K562 (cell line): Measurements from ENCODE around the gene MAD2L1BP. TPM values are rescaled to one million over a fixed set of nuclear protein-coding genes. Genes with fewer than 3 reads are reported as not detected.

ENCODE experiments used
- ATAC-seq: fragments of 200-7000 bp; cut with Tn5 transposase; 3 replicates; pipeline ENCODE4 v1.9.1; 2020; ENCODE audit warnings: moderate library complexity
- BruUV-seq: library from RNA; stranded (reverse); fragments of 400-500 nt; replicated peaks from 2 replicates; lab custom pipeline; 2021; lab: Mats Ljungman, UMichigan
- CTCF ChIA-PET: fragments of 300-600 bp; formaldehyde crosslinking; extraction: SDS; loops from one replicate; lab custom pipeline; 2021; ENCODE audit warnings: low intra/inter-chr PET ratio; lab: Yijun Ruan, JAX
- POLR2A ChIA-PET: fragments of 300-600, 350-650 bp; sonication (Branson Sonifier 250); formaldehyde crosslinking; extraction: SDS; loops from one replicate; lab custom pipeline; 2021; ENCODE audit warnings: antibody characterized with exemption, inconsistent platforms; lab: Yijun Ruan, JAX
- DNase-seq, 4 experiments: peaks; one replicate each; pipeline versions ENCODE4 v3.0.0 to v3.0.0-alpha.2; 2011 to 2018; ENCODE audit warnings: low spot score in 3 of 4, mixed read lengths in 3 of 4; ENCODE audit errors: extremely low read depth in 1 of 4
- FAIRE-seq: peaks from 2 replicates; lab custom pipeline; 2011; peaks lifted over from hg19 to GRCh38; lab: Jason Lieb, UNC
- H2AFZ ChIP-seq: 2 replicates; pipeline ENCODE4 v1.6.0; 2011; ENCODE audit warnings: low read depth, low read length, control low read depth, inconsistent platforms
- H3K27ac ChIP-seq: fragments of 200-600 bp; 3 replicates; pipeline ENCODE4 v1.8.0; 2011; ENCODE audit warnings: low read depth, mild to moderate bottlenecking, control low read depth, inconsistent platforms, low read length, moderate library complexity, mixed read lengths; ENCODE audit errors: extremely low read depth
- H3K27me3 ChIP-seq, 2 experiments: fragments of 300-600 bp in 1 of 2; 2 replicates in 1 of 2; 3 replicates in 1 of 2; pipeline versions ENCODE4 v1.6.0 to v1.8.0; 2011; ENCODE audit warnings: inconsistent platforms in 2 of 2, low read length in 2 of 2, mild to moderate bottlenecking in 1 of 2, mixed read lengths in 1 of 2, moderate library complexity in 1 of 2; ENCODE audit not compliant: control insufficient read depth in 2 of 2, insufficient read depth in 2 of 2
- H3K36me3 ChIP-seq: fragments of 300-600 bp; 3 replicates; pipeline ENCODE4 v1.8.0; 2011; ENCODE audit warnings: mild to moderate bottlenecking, low read length, inconsistent platforms; ENCODE audit not compliant: control insufficient read depth, insufficient read depth
- H3K4me1 ChIP-seq, 2 experiments: fragments of 200-600 bp in 1 of 2; replicated peaks in 1 of 2; 2 replicates in 1 of 2; 3 replicates in 1 of 2; pipeline versions ENCODE4 v1.5.1 to v1.8.0; 2011; ENCODE audit warnings: inconsistent platforms in 2 of 2, low read length in 2 of 2, mild to moderate bottlenecking in 1 of 2, mixed read lengths in 1 of 2, moderate library complexity in 1 of 2; ENCODE audit not compliant: control insufficient read depth in 2 of 2, insufficient read depth in 2 of 2
- H3K4me2 ChIP-seq: 2 replicates; pipeline ENCODE4 v1.6.1; 2011; ENCODE audit warnings: low read length, control low read depth, inconsistent platforms, mixed read lengths; ENCODE audit not compliant: insufficient read depth
- H3K4me3 ChIP-seq: fragments of 200-600 bp; sonication (generic), shearing (Covaris generic); 2 replicates; pipeline ENCODE4 v1.5.1; 2016; ENCODE audit warnings: control low read depth, inconsistent platforms
- H3K79me2 ChIP-seq: fragments of 200-600 bp; 3 replicates; pipeline ENCODE4 v1.8.0; 2011; ENCODE audit warnings: low read length, inconsistent platforms; ENCODE audit not compliant: control insufficient read depth, insufficient read depth
- H3K9ac ChIP-seq, 2 experiments: 2 replicates each; pipeline versions ENCODE4 v1.6.0 to v1.6.1; 2011; ENCODE audit warnings: low read depth in 2 of 2, low read length in 2 of 2, control low read depth in 1 of 2, inconsistent platforms in 1 of 2, mild to moderate bottlenecking in 1 of 2, mixed read lengths in 1 of 2; ENCODE audit not compliant: insufficient read depth in 1 of 2
- H3K9me1 ChIP-seq: one replicate; pipeline ENCODE4 v1.6.0; 2011; ENCODE audit warnings: inconsistent platforms, mild to moderate bottlenecking, low read length, moderate library complexity; ENCODE audit not compliant: control insufficient read depth, insufficient read depth
- H3K9me3 ChIP-seq: replicated peaks from 2 replicates; pipeline ENCODE4 v1.5.1; 2011; ENCODE audit warnings: low read depth, low read length, inconsistent platforms; ENCODE audit not compliant: control insufficient read depth, insufficient read depth
- H4K20me1 ChIP-seq: replicated peaks from 2 replicates; pipeline ENCODE4 v1.6.1; 2011; ENCODE audit warnings: low read length, inconsistent platforms, mixed read lengths; ENCODE audit not compliant: control insufficient read depth, insufficient read depth
- GABPA ChIP-seq: fragments of 200-800 bp; sonication (Bioruptor generic); conservative IDR thresholded peaks from 2 replicates; pipeline ENCODE4 v1.6.1; 2016; ENCODE audit warnings: low read depth, missing genetic modification characterization, missing compliant biosample characterization
- KLF16 ChIP-seq: IDR thresholded peaks from 2 replicates; pipeline ENCODE4 v1.6.1; 2016; ENCODE audit warnings: antibody characterized with exemption
- NUFIP1 ChIP-seq: fragments of 450-650 bp; IDR thresholded peaks from 2 replicates; pipeline ENCODE4 v1.6.1; 2018; ENCODE audit not compliant: partially characterized antibody
- SAP30 ChIP-seq: fragments of 200-600 bp; sonication (generic); IDR thresholded peaks from 2 replicates; pipeline ENCODE4 v1.6.1; 2012; ENCODE audit warnings: borderline replicate concordance, low read depth, mild to moderate bottlenecking, moderate library complexity, low read length, control low read depth, inconsistent platforms; ENCODE audit not compliant: insufficient read depth, poor library complexity, severe bottlenecking
- ZNF407 ChIP-seq: fragments of 450-650 bp; IDR thresholded peaks from 2 replicates; pipeline ENCODE4 v1.6.1; 2016; ENCODE audit warnings: low read depth
- ZNF655 ChIP-seq: fragments of 250-450 bp; sonication (Bioruptor Pico); IDR thresholded peaks from 2 replicates; pipeline ENCODE4 v1.5.0; 2021
- WGBS: fragments of 100-300 bp; shearing (Covaris generic); methylation state at CpG from one replicate; pipeline ENCODE4 v1.1.6; 2016; ENCODE audit warnings: low coverage, mixed read lengths; ENCODE audit not compliant: insufficient coverage; ENCODE audit errors: missing lambda C conversion rate; 5-methylcytosine and 5-hydroxymethylcytosine counted together
- in situ Hi-C: fragments of 300-500 bp; cut with MboI; formaldehyde crosslinking; loops from 4 replicates; pipeline ENCODE4 v1.15.0; 2018; ENCODE audit warnings: inconsistent platforms, mixed read lengths
- intact Hi-C: fragments of 100-400 bp; cut with micrococcal nuclease; formaldehyde crosslinking; loops from 2 replicates; pipeline ENCODE4 v1.14.2; 2022
- polyA plus RNA-seq, 8 experiments: library from polyadenylated mRNA; depleted of rRNA in 4 of 8; stranded (reverse) in 5 of 8; unstranded in 3 of 8; fragments of >200 nt; fragmentation: Nextera tagmentation in 2 of 8; fragmentation: Illumina TruSeq in 1 of 8; extraction: Ambion mirVana in 2 of 8; extraction: Trizol in 1 of 8; gene quantifications; 2 replicates each; pipeline versions ENCODE4 v1.2.1 to v1.2.3, GENCODE V29; 2011 to 2014; ENCODE audit warnings: inconsistent platforms in 1 of 8, missing spikeins in 1 of 8
- total RNA-seq, 7 experiments: library from RNA; depleted of rRNA in 6 of 7; stranded (reverse); fragments of >200 nt in 6 of 7; fragmentation: Illumina TruSeq in 2 of 7; extraction: Trizol in 2 of 7; gene quantifications; 2 replicates each; pipeline versions ENCODE4 v1.2.1 to v1.2.3, GENCODE V29; 2011 to 2021; ENCODE audit warnings: low replicate concordance in 1 of 7
- TF ChIP-seq, protein P1 (sequence below): sonication (generic); formaldehyde crosslinking; IDR thresholded peaks from 2 replicates; pipeline ENCODE4 v1.5.0; 2020; ENCODE audit warnings: missing genetic modification reagents

The MAD2L1BP gene
- total and polyA plus RNA-seq, 9 of the 15 experiments (the other 6 are each of a cell fraction or from before 2014, with no cell fraction given): 69.7 to 321 (median 111) TPM

DNA sequence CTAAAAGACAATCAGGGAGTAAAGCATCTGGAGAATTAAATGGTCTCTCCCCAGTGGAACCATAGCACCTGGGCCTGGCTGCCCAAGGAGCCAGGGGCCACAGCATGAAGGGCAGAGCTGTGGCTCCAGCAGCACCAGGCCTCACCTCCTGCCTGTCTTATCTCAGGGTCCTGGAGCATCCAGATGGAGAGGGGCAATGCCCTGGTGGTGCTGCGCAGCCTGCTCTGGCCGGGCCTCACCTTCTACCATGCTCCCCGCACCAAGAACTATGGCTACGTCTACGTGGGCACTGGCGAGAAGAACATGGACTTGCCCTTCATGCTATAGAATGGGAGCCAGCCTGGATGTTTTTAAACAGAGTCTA, 35.0 kb downstream of the MAD2L1BP start (continued):
- TF ChIP-seq GABPA (tag): no peak

DNA sequence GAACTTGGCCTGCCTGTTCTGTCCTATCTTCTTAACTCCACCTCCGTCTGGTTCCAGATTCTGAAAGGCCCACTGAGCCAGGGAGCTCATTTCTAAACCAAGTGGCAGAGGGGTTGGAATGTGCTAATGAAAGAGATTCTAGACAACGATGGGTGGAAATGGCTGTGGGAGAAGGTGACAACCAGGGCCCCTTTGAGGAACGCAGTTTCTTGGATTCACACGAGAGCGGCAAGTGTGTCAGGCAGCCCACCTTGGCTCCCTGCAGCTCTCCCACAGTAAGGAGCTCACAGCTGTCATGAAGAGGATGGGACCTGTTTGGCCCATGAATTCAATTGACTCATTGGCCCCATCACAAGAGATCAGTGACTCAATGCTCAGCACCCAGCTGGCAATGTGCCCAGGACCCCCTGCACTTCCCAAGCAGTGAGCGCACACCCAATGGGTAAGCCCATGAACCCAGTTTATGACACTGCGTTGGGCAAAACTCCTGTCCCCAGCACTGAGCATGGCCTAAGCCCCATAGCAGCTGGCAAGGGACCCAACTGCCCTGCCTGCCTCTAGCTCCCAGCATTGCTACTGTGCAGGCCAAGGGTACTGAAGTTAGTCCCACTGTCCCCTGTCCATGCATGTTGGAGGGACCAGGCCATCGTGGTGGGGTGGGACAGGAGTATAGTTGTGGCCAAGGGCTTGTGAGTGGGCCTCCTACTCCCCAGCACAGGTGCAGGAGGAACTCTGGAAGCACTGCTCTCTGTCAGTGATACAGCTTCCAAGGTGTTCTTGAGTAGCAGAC, 35.6 kb downstream of the MAD2L1BP start:
- ChIA-PET POLR2A (interaction anchor here (0.6 to 4.5 kb wide), 14 partner anchors 10 to 122 kb away, joined by 3 to 27 read pairs (median 4); partner anchors contain the start of genes GTPBP2 and MRPS18A), CTCF (no interaction called here)
- H3K27ac ChIP-seq: no peak overlapping the region; the same call in 2 of the 3 replicates
- no peaks in the 10 kb centered on the region for H3K27me3 ChIP-seq
- H3K9me3 ChIP-seq: no peaks in the 10 kb centered on the region
- no peaks in the 10 kb centered on the region for H3K79me2 ChIP-seq
- H2AFZ ChIP-seq: no peak overlapping the region
- peaks cover 40 to 42% of the 10 kb centered on the region in 2 experiments for H3K4me1 ChIP-seq
- no peak for DNase-seq
- intact Hi-C loops (no loop called here), in situ Hi-C loops (no loop called here)
- H3K4me2 ChIP-seq: no peak overlapping the region
- BruUV-seq: TSS peak; percentile 27
- H4K20me1 ChIP-seq: no peaks in the 10 kb centered on the region; the same call in 1 of the 2 replicates
- H3K4me3 ChIP-seq: no peak overlapping the region
- H3K9ac ChIP-seq: peak overlapping the region in 1 of 2 experiments; percentile 49; a peak in 1 of 4 replicates
- H3K9me1 ChIP-seq: peaks cover 12% of the 10 kb centered on the region
- FAIRE-seq: no peak
- WGBS: 86% methylated on average over 8 of the region's 8 CpGs
- no peak for ATAC-seq
- peaks cover 58% of the 10 kb centered on the region for H3K36me3 ChIP-seq
- TF ChIP-seq KLF16: no peak
- no peak for TF ChIP-seq SAP30
- TF ChIP-seq ZNF407: no peak
- TF ChIP-seq, protein P1, sequence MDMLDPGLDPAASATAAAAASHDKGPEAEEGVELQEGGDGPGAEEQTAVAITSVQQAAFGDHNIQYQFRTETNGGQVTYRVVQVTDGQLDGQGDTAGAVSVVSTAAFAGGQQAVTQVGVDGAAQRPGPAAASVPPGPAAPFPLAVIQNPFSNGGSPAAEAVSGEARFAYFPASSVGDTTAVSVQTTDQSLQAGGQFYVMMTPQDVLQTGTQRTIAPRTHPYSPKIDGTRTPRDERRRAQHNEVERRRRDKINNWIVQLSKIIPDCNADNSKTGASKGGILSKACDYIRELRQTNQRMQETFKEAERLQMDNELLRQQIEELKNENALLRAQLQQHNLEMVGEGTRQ (CRISPR knock-in tag): no peak
- no peak for TF ChIP-seq ZNF655 (CRISPR knock-in tag)
- TF ChIP-seq NUFIP1: no peak
